Activated CD8-positive, alpha-beta memory T cell treated with anti-CD3 and anti-CD28 coated beads, Interleukin-2, amount 50 U/mL, for 1 hour (primary cell): ENCODE results near the gene BTF3.

ENCODE experiments used
- DNase-seq: peaks from one replicate; pipeline ENCODE4 v3.0.0-alpha.2; 2020; ENCODE audit errors: extremely low read depth

The BTF3 gene

DNA sequence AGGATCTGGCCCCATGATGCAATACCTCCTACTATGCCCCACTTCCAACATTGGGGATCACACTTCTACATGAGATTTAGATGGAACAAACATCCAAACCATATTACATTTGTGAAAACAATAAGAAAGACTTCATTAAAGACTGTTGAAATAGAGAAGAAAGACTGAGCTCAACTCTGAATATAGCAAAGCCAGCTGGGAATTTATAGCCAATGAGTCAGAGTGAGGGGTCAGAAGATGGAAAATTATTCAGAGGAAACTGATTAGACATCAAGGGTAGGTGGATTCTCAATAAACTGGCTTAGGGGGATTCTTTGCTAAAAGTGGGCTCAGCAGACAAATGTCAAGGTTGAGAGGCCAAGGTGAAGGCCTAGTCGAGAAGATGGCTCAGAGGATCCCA, 25.6 kb downstream of the BTF3 start:
- DNase-seq: no peak

GRCh38 chr5:73525606-73526203, 27.5 kb downstream of the BTF3 start:
- DNase-seq: no peak

DNA sequence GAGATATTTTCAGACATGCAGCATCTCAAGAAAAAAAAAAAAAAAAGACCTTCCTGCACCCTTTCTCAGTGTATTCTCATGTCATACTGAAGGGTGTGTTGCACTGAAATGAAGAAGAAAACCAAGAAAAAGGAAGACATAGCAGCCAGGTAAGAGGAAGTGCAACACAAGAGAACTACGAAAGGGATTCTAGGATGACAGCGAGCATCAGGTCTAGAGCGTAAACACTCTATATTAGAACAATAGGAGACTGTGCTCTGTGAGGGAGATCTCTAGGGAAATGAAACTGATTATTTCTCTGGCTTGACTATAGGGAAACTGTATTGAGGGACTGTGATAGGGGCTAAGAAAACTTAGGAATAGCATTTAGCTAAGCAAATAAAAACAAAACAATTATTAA, 30.0 kb downstream of the BTF3 start:
- DNase-seq: no peak

DNA sequence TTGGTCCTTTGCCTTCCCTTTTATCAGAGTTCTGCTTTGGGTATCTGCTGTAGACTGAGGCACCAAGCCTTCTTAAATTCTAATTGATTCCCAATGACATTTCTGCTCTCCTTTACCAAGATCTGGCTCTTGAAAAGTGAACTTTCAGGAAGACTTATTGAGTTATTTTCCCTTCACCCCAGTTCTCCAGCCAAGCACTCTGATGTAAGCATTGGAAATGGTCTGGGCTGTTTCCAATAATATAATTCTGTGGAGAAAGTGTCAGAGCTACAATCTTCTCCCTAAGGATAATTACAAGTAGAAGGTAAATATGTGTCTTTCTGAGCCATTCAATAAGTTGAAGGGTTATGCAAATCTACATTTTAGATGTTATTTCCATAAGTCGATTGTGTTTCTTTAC, 30.8 kb downstream of the BTF3 start:
- DNase-seq: no peak

- no peak for DNase-seq
Observed at GRCh38 chr5:73531356-73531755, 33.1 kb downstream of the BTF3 start.

- DNase-seq: no peak
Observed at GRCh38 chr5:73532195-73532594, 34.0 kb downstream of the BTF3 start.

DNA sequence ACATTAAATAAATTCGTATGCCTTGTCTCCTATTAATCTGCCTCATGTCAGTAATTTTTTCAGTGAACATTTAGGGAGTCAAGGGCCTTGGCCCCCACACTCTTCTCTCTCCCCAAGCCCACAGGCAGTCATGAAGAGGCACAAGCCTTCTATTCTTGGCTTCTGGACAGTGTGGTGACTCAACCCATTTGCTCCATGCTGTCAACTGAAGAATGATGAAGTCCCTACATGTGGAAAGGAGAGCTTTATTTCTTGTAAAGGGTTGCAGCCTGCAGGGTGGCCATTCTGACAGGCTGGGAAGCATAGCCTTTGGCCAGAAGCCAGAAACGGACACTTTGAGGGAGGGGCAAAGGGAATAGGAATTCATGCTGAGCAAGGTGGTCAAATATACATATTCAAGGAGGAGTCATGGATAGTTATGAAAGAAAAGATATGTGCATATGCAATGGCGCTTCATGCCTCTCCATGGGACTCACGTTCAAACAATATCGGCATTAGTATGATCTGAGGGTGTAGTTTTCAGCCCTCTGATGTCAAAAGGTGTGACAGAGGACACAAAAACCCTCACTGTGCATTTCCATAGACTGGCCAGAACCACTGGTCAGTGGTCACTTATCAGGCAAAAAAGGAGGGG, 35.9 kb downstream of the BTF3 start:
- no peak for DNase-seq

DNA sequence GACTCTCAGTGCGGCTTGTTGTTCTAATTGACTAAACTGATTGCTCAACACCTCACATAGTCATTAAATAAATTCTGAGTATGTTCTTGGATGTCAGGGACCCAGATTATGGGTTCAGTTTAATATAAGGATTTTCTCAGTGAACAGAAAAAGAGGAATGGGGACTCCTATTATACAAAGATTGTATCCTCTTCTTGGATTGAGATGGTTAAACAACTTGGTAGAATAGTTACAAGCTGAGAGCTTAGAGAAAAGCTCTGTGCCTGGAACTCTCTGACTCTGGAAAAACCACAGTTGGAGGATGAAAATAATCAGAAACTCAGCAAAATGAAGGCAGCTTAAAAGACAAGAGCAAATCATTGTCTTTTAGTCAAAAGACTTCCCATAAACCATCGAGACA, 36.7 kb downstream of the BTF3 start:
- DNase-seq: no peak

DNA sequence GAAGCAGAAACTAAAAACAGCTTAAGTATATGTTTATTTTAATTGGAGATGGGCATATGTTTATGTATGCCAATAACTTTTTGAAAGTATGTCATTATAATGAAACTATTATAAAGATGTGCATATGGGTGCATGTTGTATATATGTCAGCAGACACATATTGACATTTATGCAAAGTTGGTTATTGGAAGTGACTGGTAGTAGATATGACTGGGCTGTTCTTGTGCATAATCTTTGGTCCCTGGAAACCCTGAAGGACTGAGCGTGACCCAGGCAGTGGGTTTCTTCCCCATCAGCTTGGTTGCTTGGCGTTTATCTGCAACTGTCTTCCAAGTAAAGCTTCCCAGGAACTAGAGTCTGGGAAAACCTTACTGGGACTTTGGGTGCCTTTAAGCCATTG, 41.5 kb downstream of the BTF3 start:
- no peak for DNase-seq

GRCh38 chr5:73540192-73540591, 42.0 kb downstream of the BTF3 start:
- no peak for DNase-seq

- DNase-seq: no peak
Observed at GRCh38 chr5:73542020-73542419, 43.8 kb downstream of the BTF3 start.

DNA sequence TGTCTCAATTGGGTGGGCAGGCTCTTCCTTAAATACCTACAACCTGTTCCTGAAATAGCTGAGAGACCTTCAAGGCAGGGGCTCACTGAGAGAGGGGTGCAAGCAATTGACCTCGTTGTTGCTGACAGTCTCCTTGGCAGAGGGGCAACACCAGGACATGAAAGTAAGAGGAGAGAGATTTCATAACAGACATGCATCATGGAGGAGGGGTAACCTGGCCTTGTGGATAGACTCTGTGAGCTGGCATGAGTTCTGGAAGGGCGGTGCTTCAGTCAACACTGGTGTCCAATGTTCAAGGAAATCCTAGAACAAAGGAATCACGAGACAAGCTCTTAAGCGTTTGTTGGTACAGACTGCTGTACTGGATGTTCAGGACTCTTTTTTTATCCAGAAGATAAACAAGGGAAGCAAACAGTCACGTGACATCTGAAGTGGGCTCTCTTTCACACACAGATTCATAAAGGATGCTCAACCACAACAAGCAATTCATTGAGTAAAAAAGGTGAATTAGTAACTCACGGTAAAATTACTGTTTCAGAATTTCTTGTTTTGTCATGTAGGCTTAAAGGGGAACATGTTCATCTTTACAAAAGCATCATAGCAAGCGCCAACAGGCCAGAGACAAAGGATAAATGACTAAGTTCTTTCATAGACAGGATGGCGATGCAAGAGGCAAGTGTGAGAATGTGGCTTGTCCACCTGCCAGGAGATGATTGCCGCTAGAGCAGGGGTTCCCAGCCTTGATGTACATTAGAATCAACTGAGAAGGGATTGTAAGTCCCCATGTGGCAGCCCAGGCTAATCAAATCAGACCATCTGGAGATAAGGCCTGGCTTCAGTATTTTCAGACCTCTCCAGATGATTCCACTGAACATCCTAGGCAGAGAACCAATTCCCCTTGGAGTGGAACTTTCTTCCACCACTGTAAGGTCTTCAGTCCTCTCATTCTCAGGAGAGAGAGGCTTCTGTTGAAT, 46.5 kb downstream of the BTF3 start:
- DNase-seq: no peak

- DNase-seq: no peak
Observed at GRCh38 chr5:73545403-73545779, 47.1 kb downstream of the BTF3 start.

DNA sequence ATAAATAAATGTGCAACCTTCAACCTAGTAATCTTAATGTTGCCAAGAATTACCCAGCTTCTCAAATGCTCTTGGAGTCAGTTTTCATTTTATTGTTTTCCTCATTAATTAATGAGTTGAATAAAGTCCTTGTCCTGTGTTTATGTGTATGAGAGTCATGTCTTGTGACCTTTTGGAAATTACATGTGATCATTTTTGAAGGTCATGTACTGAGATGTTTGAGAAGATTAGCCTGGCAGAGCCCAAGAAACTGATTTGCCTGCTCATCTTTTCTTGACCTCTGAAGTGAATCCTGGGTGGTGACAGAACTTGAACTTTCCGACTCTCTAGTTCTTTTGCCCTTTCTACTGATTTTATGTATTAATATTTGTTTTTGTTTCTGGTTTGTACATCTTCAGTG, 51.8 kb downstream of the BTF3 start:
- DNase-seq: no peak

DNA sequence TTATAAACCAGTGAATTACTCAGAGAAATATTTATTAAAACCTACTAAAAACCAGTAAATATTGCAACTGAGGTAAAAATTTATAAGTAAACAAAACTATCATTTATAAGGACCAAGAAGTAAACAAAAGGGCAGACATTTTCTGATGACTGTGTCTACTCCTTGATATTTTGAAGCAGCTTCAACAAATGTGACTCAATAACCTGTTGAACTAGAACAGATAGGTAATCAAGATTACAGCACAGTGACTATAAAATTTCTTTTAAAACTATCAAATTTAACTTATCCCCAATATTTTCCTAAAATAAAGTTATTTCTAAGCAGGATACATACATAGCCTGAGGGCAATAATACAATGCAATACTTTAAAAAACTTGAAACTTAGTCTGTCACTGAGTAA, 54.4 kb downstream of the BTF3 start:
- DNase-seq: no peak
